HG02981 (cell line): ENCODE measurements around the gene FHIT.

ENCODE experiments used
- ATAC-seq: cut with Tn5 transposase; IDR thresholded peaks from one replicate; pipeline ENCODE4 v1.9.1; 2021; ENCODE audit warnings: mild to moderate bottlenecking, moderate library complexity; ENCODE audit not compliant: unreplicated experiment

Gene FHIT

GRCh38 chr3:60095516-60095915, 1155.7 kb downstream of the FHIT start:
- no peak for ATAC-seq

GRCh38 chr3:60094392-60094947, 1156.8 kb downstream of the FHIT start:
- ATAC-seq, result no peak

- ATAC-seq, result no peak
Observed at GRCh38 chr3:60090548-60090947, 1160.7 kb downstream of the FHIT start.

- ATAC-seq, result peak; percentile 67
Observed at GRCh38 chr3:60086811-60087210, 1164.4 kb downstream of the FHIT start.

GRCh38 chr3:60085649-60086048, 1165.6 kb downstream of the FHIT start:
- no peak for ATAC-seq

GRCh38 chr3:60081381-60082095, 1169.7 kb downstream of the FHIT start:
- ATAC-seq, result peak; percentile 81

GRCh38 chr3:60080648-60081047, 1170.6 kb downstream of the FHIT start:
- no peak for ATAC-seq

- no peak for ATAC-seq
Observed at GRCh38 chr3:60079076-60079475, 1172.2 kb downstream of the FHIT start.

- no peak for ATAC-seq
Observed at GRCh38 chr3:60076331-60076730, 1174.9 kb downstream of the FHIT start.

GRCh38 chr3:60073942-60074341, 1177.3 kb downstream of the FHIT start:
- no peak for ATAC-seq

GRCh38 chr3:60073228-60073627, 1178.0 kb downstream of the FHIT start:
- ATAC-seq, result no peak

GRCh38 chr3:60070366-60070765, 1180.9 kb downstream of the FHIT start:
- no peak for ATAC-seq

- no peak for ATAC-seq
Observed at GRCh38 chr3:60065227-60065868, 1185.9 kb downstream of the FHIT start.

- ATAC-seq, result no peak
Observed at GRCh38 chr3:60064210-60065178, 1186.8 kb downstream of the FHIT start.

- no peak for ATAC-seq
Observed at GRCh38 chr3:60056404-60056803, 1194.8 kb downstream of the FHIT start.

GRCh38 chr3:60055765-60056164, 1195.5 kb downstream of the FHIT start:
- ATAC-seq, result no peak

GRCh38 chr3:60053526-60054265, 1197.6 kb downstream of the FHIT start:
- no peak for ATAC-seq

GRCh38 chr3:60048447-60048848, 1202.8 kb downstream of the FHIT start:
- ATAC-seq, result no peak

GRCh38 chr3:60047426-60048200, 1203.6 kb downstream of the FHIT start:
- ATAC-seq, result no peak

GRCh38 chr3:60046210-60046609, 1205.0 kb downstream of the FHIT start:
- ATAC-seq, result no peak
